HS-27A (cell line): ENCODE data around the gene CAPS2.

Experiments used
- DNase-seq: peaks from one replicate; pipeline ENCODE4 v3.0.0-alpha.2; 2012; ENCODE audit warnings: low read depth, missing footprints

Gene CAPS2

GRCh38 chr12:75305412-75306332, 24.5 kb downstream of the CAPS2 start:
- DNase-seq = no peak

GRCh38 chr12:75302781-75303180, 27.3 kb downstream of the CAPS2 start:
- no peak for DNase-seq

- no peak for DNase-seq
These were observed 27.9 kb downstream of the CAPS2 start for GRCh38 chr12:75302225-75302624.

- DNase-seq = no peak
These were observed 35.3 kb downstream of the CAPS2 start for GRCh38 chr12:75294797-75295196.

- DNase-seq = no peak
These were observed 35.8 kb downstream of the CAPS2 start for GRCh38 chr12:75294336-75294735.

- DNase-seq = no peak
These were observed 39.1 kb downstream of the CAPS2 start for GRCh38 chr12:75291014-75291413.

- no peak for DNase-seq
These were observed 40.4 kb downstream of the CAPS2 start for GRCh38 chr12:75289753-75290152.

GRCh38 chr12:75288860-75289259, 41.3 kb downstream of the CAPS2 start:
- DNase-seq = no peak

- DNase-seq = no peak
These were observed 54.4 kb downstream of the CAPS2 start for GRCh38 chr12:75275702-75276101.

GRCh38 chr12:75271576-75271975, 58.5 kb downstream of the CAPS2 start:
- no peak for DNase-seq

GRCh38 chr12:75270157-75270556, 60.0 kb downstream of the CAPS2 start:
- DNase-seq = no peak

- no peak for DNase-seq
These were observed 60.9 kb downstream of the CAPS2 start for GRCh38 chr12:75269209-75269608.

- no peak for DNase-seq
These were observed 69.8 kb downstream of the CAPS2 start for GRCh38 chr12:75260316-75260715.

- no peak for DNase-seq
These were observed 71.0 kb downstream of the CAPS2 start for GRCh38 chr12:75259143-75259542.

- no peak for DNase-seq
These were observed 72.6 kb downstream of the CAPS2 start for GRCh38 chr12:75257510-75257909.

GRCh38 chr12:75245108-75245507, 85.0 kb downstream of the CAPS2 start:
- no peak for DNase-seq

- no peak for DNase-seq
These were observed 90.1 kb downstream of the CAPS2 start for GRCh38 chr12:75239987-75240386.

GRCh38 chr12:75236206-75236605, 93.9 kb downstream of the CAPS2 start:
- no peak for DNase-seq

- no peak for DNase-seq
These were observed 103.0 kb downstream of the CAPS2 start for GRCh38 chr12:75227132-75227531.
